EL (cell line): ENCODE data around the gene LPIN3.
A peak's percentile ranks its signal among the peaks of the same experiment; 100 is the strongest.

Experiments
- DNase-seq: peaks from one replicate; pipeline ENCODE4 v3.0.0-alpha.2; 2016

LPIN3 gene

DNA sequence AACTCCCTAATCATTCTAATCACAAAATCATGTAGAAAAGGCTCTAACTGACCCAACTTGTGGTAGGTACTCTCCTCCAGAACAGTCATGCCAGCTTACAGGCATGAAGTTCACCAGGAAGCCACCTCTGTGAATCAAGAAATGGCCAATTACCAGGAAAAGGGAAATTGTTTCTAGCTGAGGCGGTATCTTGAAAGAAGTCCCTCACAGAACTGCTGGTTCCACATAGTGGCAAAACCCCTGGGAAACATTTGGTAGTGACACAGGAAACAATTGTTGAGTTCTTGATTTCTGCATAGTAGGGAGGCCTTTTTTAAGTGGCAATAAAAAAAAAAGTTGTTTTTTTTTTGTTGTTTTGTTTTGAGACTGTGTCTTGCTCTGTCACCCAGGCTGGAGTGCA, 19.6 kb upstream of the LPIN3 start:
- no peak for DNase-seq

GRCh38 chr20:41327178-41327577, 13.4 kb upstream of the LPIN3 start:
- no peak for DNase-seq

DNA sequence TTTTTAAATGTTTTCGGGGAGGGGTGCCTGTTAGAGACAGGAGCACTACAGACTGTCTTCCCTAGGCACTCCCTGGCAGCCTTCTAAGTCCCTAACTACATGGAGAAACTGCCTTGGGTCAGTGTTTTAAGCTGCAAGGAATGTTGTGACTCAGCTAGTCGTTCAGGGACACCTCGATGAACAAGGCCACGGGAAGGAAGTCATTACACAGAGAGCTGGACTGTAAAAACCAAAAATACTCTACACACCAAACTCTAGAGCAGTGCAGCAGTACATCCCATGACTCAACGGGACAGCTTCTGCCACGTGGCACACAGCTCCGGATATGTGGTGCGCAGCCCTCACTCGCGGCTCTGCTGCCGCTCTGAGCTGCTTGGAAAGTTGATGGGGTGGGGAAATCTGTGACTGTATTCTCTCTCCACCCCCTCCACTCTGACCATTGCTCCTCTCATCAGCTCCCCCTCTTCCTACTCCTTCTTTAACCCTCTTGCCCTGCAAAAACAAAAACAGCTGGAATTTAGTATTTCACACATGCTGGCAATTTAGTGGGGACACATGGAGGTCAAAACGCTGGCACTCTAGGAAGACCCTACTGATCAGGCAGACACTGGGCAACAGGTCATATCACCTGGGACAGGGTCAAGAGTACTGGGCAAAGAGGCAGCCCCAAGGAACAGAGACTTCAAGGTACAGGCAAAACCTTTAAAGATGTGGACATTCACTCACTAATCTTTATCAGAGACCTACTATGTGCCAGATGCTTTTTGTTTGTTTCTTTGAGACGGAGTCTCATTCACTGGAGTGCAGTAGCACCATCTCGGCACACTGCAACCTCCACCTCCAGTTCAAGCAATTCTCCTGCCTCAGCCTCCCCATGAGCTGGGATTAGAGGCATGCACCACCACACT, 10.9 kb upstream of the LPIN3 start:
- peak; percentile 100 for DNase-seq

DNA sequence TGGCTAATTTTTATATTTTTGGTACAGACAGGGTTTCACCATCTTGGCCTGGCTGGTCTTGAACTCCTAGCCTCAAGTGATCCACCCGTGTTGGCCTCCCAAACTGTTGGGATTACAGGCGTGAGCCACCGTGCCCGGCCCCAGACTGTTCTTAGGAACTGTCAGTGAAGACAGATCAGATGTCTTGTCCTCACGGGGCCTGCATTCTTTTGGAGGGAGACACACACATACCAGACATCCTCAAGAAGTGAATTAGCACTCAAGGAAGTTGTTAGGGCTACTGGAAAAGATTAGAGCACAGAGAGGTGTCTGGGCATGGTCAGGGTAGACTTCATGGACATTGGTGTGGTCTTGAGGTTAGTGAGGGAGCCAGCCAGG, 10.3 kb upstream of the LPIN3 start:
- peak; percentile 68 for DNase-seq

DNA sequence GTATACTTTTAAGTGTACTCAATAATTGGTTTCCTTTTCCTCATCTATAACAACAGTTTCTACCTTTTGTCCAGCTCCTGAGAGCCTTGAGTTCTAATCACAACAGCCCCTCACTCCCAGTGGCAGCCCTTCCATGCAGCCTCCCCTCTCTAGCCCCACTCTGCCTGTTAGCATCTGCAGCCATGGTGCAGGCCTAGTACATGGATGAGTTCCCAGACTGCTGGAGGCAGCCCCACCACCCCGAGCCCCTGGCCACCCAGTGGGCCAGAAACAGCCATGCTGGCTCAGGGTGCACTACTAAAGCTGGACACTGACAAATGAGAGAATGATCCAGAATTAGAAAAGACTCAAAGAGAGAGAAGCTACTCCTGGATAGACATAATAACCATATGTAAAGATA, 9.7 kb upstream of the LPIN3 start:
- no peak for DNase-seq

DNA sequence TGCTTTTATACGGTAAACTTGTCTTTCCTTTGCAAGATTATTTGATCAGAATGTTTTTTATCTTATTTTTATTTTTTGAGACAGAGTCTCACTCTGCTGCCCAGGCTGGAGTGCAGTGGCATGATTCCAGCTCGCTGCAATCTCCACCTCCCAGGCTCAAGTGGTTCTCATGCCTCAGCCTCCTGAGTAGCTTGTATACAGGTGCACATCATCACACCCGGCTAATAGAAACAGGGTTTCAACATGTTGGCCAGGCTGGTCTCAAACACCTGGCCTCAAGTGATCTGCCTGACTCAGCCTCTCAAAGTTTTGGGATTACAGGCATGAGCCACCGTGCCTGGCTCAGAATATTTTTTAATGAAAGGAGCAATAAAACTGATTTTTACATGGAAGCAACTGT, 8.9 kb upstream of the LPIN3 start:
- DNase-seq, result no peak

DNA sequence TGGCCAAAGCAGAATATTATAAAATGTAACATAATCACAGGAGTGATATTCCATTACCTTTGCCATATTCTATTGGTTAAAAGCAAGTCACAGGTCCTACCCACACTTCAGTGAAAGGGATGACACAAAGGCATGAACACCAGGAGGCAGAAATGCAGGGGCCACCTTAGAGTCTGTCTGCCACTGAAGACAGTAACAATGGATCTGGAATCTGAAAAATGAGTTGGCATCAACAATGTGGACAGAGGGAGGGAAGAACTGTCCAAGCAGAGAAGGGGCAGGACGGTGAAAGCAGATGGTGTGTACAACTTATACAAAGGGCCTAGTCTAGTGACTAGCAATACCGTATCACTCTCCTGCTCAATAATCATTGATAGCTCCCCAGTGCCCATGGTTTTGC, 6.6 kb upstream of the LPIN3 start:
- DNase-seq, result no peak

DNA sequence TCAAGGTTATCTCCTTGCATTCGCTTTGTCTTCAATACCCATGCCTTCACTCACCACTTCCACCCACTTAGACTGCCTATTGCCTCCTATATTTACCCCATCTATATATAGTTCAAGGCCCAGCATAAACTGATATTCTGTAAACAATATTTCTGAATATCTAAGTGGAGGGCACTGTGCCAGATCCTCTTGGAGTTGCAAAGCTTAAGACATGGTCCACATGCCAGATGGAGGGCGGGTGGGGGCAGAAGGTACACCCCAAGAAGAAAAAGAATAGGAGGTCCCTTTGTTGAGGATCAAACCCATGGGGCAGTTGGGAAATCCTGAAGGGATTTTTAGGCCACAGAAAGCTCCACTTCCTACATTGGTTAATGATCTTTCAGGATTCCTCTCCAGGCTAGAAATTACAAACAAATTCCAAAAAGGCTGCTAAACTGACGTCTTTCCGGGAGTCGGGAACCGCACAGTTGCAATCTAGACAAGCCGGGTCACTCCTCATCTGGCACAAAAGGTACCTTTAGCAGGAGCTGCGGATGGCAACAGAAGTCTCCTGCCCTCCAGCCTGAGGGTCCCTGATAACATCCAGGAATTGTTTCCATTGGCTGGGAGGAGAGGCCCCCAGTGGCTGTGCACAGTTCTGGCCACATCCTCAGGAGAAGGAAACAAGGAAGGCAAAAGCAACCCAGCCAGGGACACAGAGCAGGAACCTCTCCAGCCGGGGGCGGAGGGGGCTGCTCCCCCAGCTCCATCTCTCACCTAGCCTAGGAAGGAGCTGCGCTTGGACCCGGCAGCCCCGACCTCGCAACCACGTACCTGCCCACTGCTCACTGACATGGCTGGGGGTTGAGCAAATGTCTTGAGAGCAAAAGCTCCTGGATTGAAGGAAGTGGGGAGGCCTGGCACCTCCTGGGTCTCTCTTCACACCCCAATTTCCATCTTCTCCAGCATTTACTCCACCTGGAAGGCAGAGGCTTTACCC, 5.9 kb upstream of the LPIN3 start:
- DNase-seq, result no peak

- DNase-seq, result no peak
These were observed 5.0 kb upstream of the LPIN3 start for GRCh38 chr20:41335591-41335990.

DNA sequence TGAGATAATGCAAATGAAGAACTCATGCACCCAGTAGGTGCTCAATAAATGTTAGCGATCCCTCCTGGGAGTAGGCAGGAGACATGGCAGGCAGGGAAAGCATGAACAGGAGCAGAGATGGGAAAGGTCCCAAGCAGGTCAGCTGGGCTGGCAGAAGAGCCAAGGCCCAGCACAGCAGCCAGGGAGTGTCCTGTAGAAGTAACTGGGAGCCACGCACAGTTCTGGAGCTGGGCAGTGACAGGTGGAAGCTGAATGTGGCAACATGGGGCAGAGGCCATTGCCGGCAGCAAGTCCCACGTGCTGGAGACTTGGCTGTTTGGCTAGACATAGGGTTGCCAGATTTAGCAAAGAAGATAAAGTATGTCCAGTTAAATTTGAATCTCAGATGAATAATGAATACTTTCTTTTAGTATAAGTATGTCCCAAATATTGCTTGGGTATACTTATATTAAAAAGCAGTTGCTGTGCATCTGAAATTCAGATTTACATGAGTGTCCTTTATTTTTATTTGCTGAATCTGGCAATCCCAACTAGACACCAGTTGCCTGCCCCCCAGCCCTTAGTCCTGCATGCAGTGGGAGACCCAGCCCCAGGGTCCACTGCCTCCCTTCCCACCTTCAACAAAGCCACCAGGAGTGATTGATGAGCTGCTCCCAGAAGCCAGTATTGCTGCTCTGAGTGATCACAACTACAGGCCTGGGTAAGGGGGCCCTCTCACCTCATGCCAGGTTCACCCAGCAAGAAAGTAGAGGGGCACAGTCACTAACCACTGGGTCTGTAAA, 3.7 kb upstream of the LPIN3 start:
- DNase-seq, result no peak

- peak; percentile 72 for DNase-seq
These were observed 679 bp upstream of the LPIN3 start for GRCh38 chr20:41339957-41340326.

- DNase-seq, result no peak
These were observed 2.1 kb downstream of the LPIN3 start for GRCh38 chr20:41342474-41343464.

- DNase-seq, result no peak
These were observed 3.9 kb downstream of the LPIN3 start for GRCh38 chr20:41344477-41344876.

GRCh38 chr20:41344938-41345728, 4.5 kb downstream of the LPIN3 start:
- no peak for DNase-seq

DNA sequence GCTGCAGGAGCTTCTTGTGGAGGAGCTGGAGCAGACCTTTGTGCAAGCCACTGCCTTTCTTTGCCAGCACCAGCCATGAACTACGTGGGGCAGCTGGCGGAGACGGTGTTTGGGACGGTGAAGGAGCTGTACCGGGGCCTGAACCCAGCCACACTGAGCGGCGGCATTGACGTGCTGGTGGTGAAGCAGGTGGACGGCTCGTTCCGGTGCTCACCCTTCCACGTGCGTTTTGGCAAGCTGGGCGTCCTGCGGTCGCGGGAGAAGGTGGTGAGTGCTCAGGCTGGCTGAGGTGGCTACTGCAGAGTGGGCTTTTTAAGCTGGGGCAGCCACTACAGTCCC, 5.1 kb downstream of the LPIN3 start:
- DNase-seq, result no peak

DNA sequence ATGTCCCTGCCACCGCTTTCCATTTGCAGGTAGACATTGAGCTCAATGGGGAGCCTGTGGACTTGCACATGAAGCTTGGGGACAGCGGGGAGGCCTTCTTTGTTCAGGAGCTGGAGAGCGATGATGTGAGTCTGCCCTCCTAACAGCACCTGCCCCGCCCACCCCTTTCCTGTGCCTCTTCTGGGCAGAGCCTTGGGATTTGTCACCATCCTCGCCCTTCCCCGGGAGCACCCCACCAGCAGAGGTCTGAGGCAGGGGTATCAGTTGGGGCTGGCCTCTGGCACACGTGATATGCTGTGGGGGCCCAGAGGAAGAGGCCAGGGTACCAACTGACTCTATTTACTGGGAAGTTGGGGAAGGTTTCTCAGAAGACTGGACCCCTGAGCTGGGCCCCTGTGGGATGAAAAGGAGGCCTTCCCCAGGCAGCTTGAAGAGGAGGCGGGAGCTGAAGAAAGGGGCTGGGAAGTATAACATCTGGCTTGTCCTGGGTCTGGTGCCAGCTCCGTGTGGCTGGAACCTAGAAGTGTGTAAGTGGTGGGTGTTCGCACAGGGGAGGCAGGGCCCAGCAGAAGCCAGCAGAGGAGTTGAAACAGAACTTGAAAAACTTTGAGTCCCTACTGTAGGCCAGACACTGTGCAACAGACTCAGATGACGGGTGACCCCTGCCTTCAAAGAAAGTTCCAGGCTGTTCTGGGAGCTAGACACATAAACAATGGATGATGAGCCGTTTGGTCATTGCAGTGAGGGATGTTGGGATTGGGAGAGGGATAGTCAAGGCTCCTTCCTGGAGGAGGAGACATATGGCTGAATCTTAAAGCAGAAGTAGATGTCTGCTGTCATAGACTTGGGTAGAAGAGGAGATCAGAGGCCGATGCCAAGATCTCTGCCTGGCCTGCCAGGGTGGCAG, 7.2 kb downstream of the LPIN3 start:
- no peak for DNase-seq

DNA sequence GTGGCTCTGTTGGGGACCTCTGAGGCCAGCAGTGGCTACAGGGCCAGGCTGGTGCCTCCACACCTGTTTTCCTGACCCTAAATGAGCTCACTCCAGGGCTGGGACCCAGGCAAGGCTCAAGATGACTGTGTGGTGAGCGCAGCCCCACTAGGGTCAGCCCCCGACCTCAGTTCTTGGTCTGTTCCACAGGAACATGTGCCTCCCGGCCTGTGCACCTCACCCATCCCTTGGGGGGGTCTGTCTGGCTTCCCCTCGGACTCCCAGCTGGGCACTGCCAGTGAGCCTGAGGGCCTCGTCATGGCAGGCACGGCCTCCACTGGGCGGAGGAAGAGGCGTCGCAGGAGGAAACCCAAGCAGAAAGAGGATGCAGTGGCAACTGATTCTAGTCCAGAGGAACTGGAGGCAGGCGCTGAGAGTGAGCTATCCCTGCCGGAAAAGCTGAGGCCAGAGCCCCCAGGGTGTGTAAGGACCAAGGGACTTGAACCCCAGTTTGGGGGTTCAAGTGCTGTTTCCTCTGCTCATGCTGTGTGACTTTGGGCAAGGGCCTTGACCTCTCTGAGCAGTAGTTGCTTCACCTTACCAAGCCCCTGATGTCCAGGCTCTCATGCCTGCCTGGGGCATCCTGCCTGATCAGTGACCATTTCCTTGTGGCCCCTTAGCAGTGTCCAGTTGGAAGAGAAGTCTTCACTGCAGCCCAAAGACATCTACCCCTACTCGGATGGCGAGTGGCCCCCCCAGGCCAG, 8.0 kb downstream of the LPIN3 start:
- no peak for DNase-seq

- no peak for DNase-seq
These were observed 8.6 kb downstream of the LPIN3 start for GRCh38 chr20:41349266-41349665.

- no peak for DNase-seq
These were observed 9.3 kb downstream of the LPIN3 start for GRCh38 chr20:41349943-41350342.
